ENCODE measurements around the gene PRDM2.

GRCh38 chr1:13806108-13806507 is 106.1 kb downstream of the PRDM2 start:
- TF ChIP-seq EZH2 (IDR thresholded peaks at IDR 0.05; ENCODE audit: insufficient read depth, poor library complexity, severe bottlenecking) (no peak), EZH2phosphoT487 (IDR thresholded peaks at IDR 0.05; ENCODE audit: insufficient read depth, low read depth) (no peak)
